Measurements from ENCODE around the gene LTF. TPM values are rescaled to one million over a fixed set of nuclear protein-coding genes. Genes with fewer than 3 reads are reported as not detected.

Gene LTF
- polyA plus RNA-seq, 6 donors from 2014 or later: 2.5 TPM; not detected in 5

DNA sequence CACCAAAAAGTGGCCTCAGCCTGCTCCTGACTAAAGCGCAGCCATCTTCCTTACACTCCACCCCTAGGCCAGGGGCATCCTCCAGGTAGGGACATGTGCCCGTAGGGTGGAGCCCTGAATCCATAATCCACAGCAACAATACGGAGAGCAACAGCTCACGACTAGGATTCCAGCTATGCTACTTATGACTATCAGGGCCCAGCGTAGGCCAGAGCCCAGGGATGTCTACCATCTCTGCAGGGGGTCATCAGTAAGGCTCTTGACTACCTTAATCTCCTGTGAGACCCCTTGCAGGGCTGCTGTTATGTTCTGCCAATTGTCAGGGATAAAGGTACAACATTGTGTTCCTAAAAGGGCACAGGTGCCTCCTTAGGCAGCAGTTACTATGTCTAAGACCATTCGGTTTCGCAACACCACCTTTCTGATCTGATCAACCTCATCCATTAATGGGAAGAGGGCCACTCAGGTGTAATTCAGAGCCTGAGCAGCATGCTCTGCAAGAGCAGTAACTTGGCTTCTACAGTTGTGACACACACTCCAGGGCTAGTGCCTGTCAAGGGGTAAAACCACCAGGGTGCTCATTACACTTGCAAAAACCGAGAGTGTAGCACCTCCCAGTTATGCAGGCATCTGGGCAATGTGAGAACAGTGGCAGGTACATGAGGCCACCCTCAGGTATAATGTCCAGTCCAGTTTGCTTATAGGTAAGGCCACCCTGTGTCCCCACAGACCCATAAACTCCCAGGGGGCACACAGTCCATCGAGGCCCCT is 46.7 kb downstream of the LTF start:
- H3K27ac Mint-ChIP-seq: no peak overlapping the region
- H3K9me3 Mint-ChIP-seq: no peaks in the 10 kb centered on the region
- no peak for ATAC-seq (ENCODE audit: low read depth in 2 of 2)
- no peaks in the 10 kb centered on the region for H3K27me3 Mint-ChIP-seq
- no peak for DNase-seq
- no peaks in the 10 kb centered on the region for H3K36me3 Mint-ChIP-seq
- no peak overlapping the region for H3K4me3 Mint-ChIP-seq
- peaks cover 0 to 4% (median 0%) of the 10 kb centered on the region in 3 donors for H3K4me1 Mint-ChIP-seq

DNA sequence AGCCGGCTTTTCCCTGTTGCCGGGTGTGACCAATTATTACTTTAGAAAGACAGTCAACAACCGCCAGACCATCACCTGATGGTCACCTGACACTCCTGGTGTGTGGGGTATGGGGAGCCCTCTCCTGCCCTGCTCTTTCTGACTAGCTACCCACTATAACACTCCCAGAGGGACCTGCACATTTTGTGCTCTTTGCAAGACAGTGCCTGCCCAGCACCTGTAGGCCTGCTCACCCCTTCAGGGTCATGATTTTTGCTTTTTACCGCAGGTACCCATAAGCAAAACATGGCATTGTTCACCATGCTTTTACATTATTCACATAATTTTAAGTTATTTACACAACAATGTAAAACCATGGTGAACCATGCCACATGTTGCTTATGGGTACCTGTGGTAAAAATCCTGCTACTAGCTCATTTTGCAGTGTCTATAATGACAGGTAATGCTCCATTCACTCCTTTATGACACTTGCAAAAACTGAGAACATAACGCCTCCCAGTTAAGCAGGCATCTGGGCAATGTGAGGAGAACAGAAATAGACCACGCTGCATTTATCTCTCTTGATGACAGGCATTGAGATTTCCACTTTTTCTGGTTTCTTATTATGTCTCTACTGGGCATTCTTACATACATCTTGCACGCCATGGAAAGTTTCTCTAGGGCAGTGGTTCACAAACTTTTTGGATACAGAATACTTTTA is 47.7 kb downstream of the LTF start:
- H3K4me3 Mint-ChIP-seq: no peak overlapping the region
- H3K27me3 Mint-ChIP-seq: no peaks in the 10 kb centered on the region
- no peaks in the 10 kb centered on the region for H3K9me3 Mint-ChIP-seq
- peaks cover 0 to 7% (median 0%) of the 10 kb centered on the region in 3 donors for H3K4me1 Mint-ChIP-seq
- no peak overlapping the region for H3K27ac Mint-ChIP-seq
- ATAC-seq (ENCODE audit: low read depth in 2 of 2) (no peak), DNase-seq (no peak)
- no peaks in the 10 kb centered on the region for H3K36me3 Mint-ChIP-seq

DNA sequence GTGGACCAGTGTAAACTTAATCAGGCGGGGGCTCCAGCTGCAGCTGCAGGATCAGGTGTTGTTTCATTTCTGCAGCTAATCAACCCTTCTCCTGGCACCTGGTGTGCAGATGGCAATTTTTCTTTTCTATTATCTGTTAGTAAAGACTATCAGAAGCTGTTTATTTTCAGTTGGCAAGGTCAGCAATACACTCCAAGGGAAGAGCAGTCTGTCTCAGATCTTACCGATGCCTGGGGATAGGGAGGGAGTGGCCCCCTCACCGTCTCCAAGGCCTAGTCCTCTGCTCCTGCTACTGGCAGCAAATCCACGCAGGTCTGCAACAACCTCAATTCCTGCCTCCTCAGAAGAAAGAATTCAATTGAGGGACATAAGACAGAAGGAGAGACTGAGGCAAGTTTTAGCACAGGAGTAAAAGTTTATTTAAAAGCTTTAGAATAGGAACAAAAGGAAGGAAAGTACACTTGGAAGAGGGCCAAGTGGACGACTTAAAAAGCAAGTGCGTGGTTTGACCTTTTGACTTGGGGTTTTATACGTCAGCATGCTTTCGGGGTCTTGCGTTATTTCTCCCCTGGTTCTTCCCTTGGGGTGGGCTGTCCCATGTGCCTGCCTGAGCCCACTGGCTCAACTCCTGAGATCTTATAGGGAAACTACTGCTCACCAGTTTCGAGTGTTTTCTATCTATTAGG is 48.4 kb downstream of the LTF start:
- no peak overlapping the region for H3K4me3 Mint-ChIP-seq
- H3K27me3 Mint-ChIP-seq: no peaks in the 10 kb centered on the region
- H3K9me3 Mint-ChIP-seq: no peaks in the 10 kb centered on the region
- H3K36me3 Mint-ChIP-seq: no peaks in the 10 kb centered on the region
- H3K4me1 Mint-ChIP-seq: peaks cover 0 to 7% (median 0%) of the 10 kb centered on the region in 3 donors
- ATAC-seq (ENCODE audit: low read depth in 2 of 2): no peak
- no peak overlapping the region for H3K27ac Mint-ChIP-seq
- no peak for DNase-seq

DNA sequence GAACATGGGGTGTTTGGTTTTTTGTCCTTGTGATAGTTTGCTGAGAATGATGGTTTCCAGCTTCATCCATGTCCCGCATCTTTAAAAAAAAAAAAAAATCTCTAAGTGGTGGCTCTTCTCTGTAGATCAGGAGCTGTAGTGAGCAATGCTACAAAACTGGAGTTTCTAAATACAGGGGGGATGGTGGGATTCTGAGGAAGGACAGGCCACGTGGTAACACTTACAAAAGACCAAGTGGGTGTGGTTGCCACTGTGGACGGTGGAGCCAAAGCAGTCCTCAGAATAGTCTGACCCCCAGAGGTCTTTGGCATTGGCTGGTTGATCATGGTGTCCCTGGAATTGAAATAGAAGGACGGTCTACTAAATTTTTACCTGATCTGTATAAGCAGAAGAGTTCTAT is 50.0 kb downstream of the LTF start:
- Mint-ChIP-seq H3K4me3 (no peak overlapping the region), H3K36me3 (no peaks in the 10 kb centered on the region), H3K27ac (no peak overlapping the region)

DNA sequence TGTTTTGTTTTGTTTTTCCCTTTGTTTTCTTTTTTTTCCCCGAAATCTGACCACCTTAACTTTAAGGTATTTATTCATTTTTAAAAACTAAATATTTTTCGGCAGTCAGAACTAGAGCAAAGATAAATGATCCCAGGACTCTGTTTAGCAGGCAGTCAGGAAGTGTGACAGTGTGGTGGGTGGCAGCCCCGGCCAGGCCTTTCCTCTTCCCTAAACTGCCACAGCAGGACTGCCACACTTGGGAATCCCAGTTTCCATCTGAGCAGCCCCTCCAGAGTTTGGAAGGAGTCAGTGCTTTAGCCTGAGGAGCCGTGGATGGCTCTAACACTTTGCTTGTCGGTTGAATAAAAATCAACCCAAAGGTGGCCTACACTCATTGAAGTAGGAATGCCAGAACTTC is 50.8 kb downstream of the LTF start:
- Mint-ChIP-seq H3K4me3 (no peak overlapping the region), H3K27me3 (no peaks in the 10 kb centered on the region)

More for the DNA sequence above, 50.0 kb downstream of the LTF start:
- H3K27me3 Mint-ChIP-seq: no peaks in the 10 kb centered on the region
- DNase-seq (no peak), ATAC-seq (ENCODE audit: low read depth in 2 of 2) (no peak)
- no peaks in the 10 kb centered on the region for H3K9me3 Mint-ChIP-seq
- H3K4me1 Mint-ChIP-seq: peaks cover 0 to 7% (median 0%) of the 10 kb centered on the region in 3 donors

DNA sequence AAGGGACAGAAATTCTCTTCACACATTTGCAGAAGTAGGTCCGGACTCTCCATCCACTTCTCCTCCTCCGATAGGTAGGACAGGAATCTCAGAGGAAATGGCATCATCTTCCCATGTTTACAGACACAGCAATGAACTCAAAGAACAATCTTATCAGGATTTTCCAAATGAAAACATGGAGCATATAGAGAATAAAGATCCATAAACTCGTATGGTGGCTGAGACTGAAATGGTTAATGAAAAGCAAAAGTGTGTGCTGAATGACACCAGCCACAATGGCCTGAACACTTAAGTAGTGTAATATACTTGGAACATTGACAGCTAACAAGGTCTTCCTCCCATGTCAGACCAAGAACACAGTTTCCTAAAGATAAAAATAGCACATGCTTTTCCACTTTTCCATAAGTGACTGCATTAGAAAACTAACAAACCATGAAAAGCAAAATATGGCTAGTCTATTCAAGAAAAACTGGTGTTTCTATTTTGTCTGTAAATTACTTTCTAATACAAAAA is 51.9 kb downstream of the LTF start:
- ATAC-seq (ENCODE audit: low read depth in 2 of 2) (no peak), DNase-seq (no peak)
- H3K27ac Mint-ChIP-seq: no peak overlapping the region
- no peaks in the 10 kb centered on the region for H3K27me3 Mint-ChIP-seq
- H3K9me3 Mint-ChIP-seq: no peaks in the 10 kb centered on the region
- no peak overlapping the region for H3K4me3 Mint-ChIP-seq
- no peaks in the 10 kb centered on the region for H3K36me3 Mint-ChIP-seq
- H3K4me1 Mint-ChIP-seq: peaks cover 5 to 14% (median 5%) of the 10 kb centered on the region in 3 donors

More for the DNA sequence above, 50.8 kb downstream of the LTF start:
- no peak for DNase-seq
- Mint-ChIP-seq H3K36me3 (no peaks in the 10 kb centered on the region), H3K4me1 (peaks cover 0 to 7% (median 0%) of the 10 kb centered on the region in 3 donors), H3K9me3 (no peaks in the 10 kb centered on the region), H3K27ac (no peak overlapping the region)
- no peak for ATAC-seq (ENCODE audit: low read depth in 2 of 2)

DNA sequence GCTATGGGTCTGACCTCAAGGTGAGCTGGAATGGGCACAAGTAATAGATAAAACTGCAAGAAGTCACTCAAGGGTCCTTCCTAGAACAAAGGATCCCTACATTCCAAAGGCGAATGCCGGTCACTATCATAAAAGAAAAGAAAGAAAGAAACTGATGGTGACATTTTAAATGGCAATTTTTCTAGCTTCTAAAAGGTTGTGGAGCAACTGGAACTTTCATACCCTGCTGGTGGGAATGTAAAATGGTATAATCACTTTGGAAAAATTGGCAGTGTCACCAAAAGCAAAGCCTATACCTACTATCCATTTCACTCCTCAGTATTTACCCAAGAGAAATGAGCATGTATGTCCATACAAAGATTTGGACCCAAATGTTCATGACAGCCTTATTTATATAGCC is 53.4 kb downstream of the LTF start:
- no peaks in the 10 kb centered on the region for H3K36me3 Mint-ChIP-seq
- ATAC-seq (ENCODE audit: low read depth in 2 of 2) (no peak), DNase-seq (no peak)
- H3K27me3 Mint-ChIP-seq: no peaks in the 10 kb centered on the region
- H3K27ac Mint-ChIP-seq: no peak overlapping the region
- H3K4me3 Mint-ChIP-seq: no peak overlapping the region
- H3K9me3 Mint-ChIP-seq: no peaks in the 10 kb centered on the region
- peaks cover 18 to 29% (median 19%) of the 10 kb centered on the region in 3 donors for H3K4me1 Mint-ChIP-seq

DNA sequence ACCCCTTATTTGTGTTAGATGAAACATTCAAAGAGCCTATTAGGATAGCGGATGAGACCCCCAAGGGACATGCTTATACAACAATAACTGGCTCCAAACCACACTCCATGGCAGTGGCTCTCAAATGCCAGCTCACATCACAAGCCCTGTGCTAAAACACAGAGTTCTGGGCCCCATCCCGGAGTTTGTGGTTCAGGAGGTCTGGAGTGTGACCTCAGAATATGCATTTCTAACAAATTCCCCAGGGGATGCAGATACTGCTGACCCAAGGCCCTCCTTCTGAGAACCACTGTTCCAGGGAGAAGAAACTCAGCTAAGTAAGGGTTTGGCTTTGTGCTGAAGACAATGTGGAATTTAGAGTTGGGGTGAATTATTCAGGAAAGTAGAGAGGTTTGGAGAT is 54.0 kb downstream of the LTF start:
- peaks cover 21 to 35% (median 24%) of the 10 kb centered on the region in 3 donors for H3K4me1 Mint-ChIP-seq
- no peak overlapping the region for H3K4me3 Mint-ChIP-seq
- ATAC-seq (ENCODE audit: low read depth in 2 of 2): no peak
- no peaks in the 10 kb centered on the region for H3K36me3 Mint-ChIP-seq
- H3K27ac Mint-ChIP-seq: no peak overlapping the region
- no peak for DNase-seq
- H3K9me3 Mint-ChIP-seq: no peaks in the 10 kb centered on the region
- no peaks in the 10 kb centered on the region for H3K27me3 Mint-ChIP-seq

DNA sequence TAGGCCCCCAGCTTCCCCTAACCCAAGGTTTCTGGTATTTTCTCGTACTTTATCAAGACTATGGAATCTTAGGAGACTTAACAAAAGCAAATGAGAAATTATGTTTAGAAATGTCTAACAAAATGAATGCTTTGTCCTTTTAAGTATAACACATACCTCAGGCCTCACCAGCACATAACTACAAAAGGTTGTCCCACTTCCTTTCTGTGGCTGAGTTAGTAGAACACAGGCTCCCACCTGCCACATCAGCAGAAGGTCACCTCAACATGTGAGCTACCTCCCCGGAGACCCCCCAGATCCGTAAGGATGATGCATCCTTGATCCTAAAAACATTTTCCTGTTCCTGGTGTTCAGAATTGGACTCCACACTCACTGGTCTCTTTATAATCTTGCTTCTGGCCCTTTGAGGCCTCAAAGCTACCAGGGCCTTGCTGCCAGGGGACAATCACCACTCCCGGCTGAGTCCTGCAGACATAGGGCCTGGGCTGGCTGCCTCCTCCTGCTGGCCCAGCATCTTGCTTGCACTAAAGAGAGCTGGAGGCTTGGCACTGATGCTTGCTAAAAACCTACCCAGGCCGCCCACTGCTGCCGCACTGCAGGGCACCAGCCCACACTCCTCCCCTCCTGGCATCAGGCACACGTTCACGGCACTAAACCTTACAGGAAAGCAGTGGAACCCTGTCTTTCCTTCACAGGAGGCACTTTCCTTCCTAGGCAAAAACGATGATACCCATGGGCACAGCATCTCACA is 54.8 kb downstream of the LTF start:
- Mint-ChIP-seq H3K27me3 (no peaks in the 10 kb centered on the region), H3K4me3 (no peak overlapping the region), H3K4me1 (peaks cover 21 to 40% (median 26%) of the 10 kb centered on the region in 3 donors), H3K36me3 (no peaks in the 10 kb centered on the region), H3K27ac (peak overlapping the region in 1 of 6 donors; percentile 34), H3K9me3 (no peaks in the 10 kb centered on the region)
- ATAC-seq (ENCODE audit: low read depth in 2 of 2) (no peak), DNase-seq (no peak)

DNA sequence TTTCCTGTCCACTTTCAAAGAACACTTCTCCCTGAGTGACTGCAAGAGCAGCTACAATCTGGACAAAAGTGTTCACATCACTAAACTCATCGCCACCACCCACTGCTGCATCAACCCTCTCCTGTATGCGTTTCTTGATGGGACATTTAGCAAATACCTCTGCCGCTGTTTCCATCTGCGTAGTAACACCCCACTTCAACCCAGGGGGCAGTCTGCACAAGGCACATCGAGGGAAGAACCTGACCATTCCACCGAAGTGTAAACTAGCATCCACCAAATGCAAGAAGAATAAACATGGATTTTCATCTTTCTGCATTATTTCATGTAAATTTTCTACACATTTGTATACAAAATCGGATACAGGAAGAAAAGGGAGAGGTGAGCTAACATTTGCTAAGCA is 55.9 kb downstream of the LTF start:
- Mint-ChIP-seq H3K36me3 (no peaks in the 10 kb centered on the region), H3K9me3 (no peaks in the 10 kb centered on the region), H3K27ac (no peak overlapping the region), H3K4me3 (peak overlapping the region in 1 of 8 donors; percentile 7), H3K27me3 (no peaks in the 10 kb centered on the region), H3K4me1 (peaks cover 21 to 40% (median 26%) of the 10 kb centered on the region in 3 donors)
- DNase-seq: no peak
- no peak for ATAC-seq (ENCODE audit: low read depth in 2 of 2)

DNA sequence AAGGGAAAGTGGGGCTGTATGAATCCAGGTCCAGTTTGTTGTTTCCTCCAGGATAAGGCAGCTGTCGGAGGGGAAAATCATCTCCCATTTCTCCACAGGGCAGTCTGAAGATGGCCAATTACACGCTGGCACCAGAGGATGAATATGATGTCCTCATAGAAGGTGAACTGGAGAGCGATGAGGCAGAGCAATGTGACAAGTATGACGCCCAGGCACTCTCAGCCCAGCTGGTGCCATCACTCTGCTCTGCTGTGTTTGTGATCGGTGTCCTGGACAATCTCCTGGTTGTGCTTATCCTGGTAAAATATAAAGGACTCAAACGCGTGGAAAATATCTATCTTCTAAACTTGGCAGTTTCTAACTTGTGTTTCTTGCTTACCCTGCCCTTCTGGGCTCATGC is 56.7 kb downstream of the LTF start:
- peak overlapping the region in 3 of 6 donors; percentile 26 to 94 (median 49) for H3K27ac Mint-ChIP-seq
- DNase-seq: no peak
- no peaks in the 10 kb centered on the region for H3K27me3 Mint-ChIP-seq
- H3K36me3 Mint-ChIP-seq: no peaks in the 10 kb centered on the region
- H3K9me3 Mint-ChIP-seq: peaks cover 0 to 3% (median 0%) of the 10 kb centered on the region in 7 donors
- peaks cover 21 to 36% (median 26%) of the 10 kb centered on the region in 3 donors for H3K4me1 Mint-ChIP-seq
- H3K4me3 Mint-ChIP-seq: peak overlapping the region; percentile 56 to 94 (median 88)
- ATAC-seq (ENCODE audit: low read depth in 2 of 2): no peak

DNA sequence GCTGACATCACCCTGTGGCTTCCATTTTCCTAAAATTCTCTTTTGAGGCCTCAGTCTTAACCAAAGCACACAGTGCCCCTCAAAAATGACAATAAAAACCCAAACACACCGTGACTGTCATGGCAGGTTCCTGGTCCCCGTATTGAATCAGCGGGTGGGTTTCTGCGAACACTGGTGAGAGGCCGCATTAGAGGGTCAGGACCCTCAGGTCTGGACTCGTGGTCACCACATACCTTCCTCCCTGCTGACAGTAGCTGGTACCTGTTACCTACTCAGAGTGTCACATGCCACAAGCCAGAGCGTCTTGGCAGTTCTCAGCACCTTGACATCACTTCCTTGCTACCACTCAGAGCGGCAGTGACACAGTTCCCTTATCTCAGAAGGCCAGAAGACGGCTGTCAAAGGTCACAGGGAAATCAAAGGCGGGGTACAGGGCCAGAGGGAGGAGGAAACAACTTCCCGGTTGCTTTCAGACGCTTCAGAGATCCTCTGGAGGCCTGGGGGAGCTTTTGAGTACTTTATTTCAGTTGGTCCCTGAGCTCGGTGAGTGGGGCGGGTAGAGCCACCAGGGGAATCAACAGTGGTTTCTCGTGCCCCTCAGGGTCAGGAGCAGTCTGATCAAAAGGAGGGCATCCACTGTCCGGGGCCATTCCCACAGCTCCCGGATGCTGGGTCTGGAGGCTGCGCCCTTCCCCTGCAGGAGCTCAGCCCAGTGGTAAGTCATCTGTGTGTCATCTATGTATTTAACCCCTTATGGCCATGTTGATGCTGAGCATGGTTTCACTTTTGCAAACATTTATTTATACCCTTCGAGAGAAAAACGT is 57.7 kb downstream of the LTF start, which contains the start of the genes CCR5AS and CCRL2:
Gene CCR5AS, minus strand, starts transcription at position 279 of the 824 bp plus-strand sequence.
Gene CCRL2, plus strand, starts transcription at position 472 of the 824 bp plus-strand sequence. CDS start 821 bp downstream, outside the sequence.
- H3K27me3 Mint-ChIP-seq: no peaks in the 10 kb centered on the region
- H3K9me3 Mint-ChIP-seq: peaks cover 0 to 5% (median 0%) of the 10 kb centered on the region in 7 donors

More for the DNA sequence above, 57.7 kb downstream of the LTF start, which contains the start of the genes CCR5AS and CCRL2:
- ATAC-seq (ENCODE audit: low read depth in 2 of 2): peak; percentile 89 to 91
- peak; percentile 33 for DNase-seq
- H3K27ac Mint-ChIP-seq: peak within 1 kb of the TSS; percentile 89 to 97 (median 92)
- peak within 1 kb of the TSS; percentile 86 to 94 (median 90) for H3K4me3 Mint-ChIP-seq
- H3K4me1 Mint-ChIP-seq: peaks cover 21 to 34% (median 26%) of the 10 kb centered on the region in 3 donors
- no peaks in the 10 kb centered on the region for H3K36me3 Mint-ChIP-seq

All from naive B cell (primary cell).